HG02642 (cell line): ENCODE results near the gene CLPSL2.
A peak's percentile ranks its signal among the peaks of the same experiment; 100 is the strongest.
"Not testable (repeated sequence)": the region's sequence is repeated elsewhere in the genome, so short reads cannot be mapped to it uniquely, and the experiment has no call there.

ENCODE experiments used
- ATAC-seq: cut with Tn5 transposase; IDR thresholded peaks from one replicate; pipeline ENCODE4 v1.9.1; 2021; ENCODE audit warnings: mild to moderate bottlenecking; ENCODE audit not compliant: unreplicated experiment, poor library complexity

Gene CLPSL2, protein sequence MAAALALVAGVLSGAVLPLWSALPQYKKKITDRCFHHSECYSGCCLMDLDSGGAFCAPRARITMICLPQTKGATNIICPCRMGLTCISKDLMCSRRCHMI

DNA sequence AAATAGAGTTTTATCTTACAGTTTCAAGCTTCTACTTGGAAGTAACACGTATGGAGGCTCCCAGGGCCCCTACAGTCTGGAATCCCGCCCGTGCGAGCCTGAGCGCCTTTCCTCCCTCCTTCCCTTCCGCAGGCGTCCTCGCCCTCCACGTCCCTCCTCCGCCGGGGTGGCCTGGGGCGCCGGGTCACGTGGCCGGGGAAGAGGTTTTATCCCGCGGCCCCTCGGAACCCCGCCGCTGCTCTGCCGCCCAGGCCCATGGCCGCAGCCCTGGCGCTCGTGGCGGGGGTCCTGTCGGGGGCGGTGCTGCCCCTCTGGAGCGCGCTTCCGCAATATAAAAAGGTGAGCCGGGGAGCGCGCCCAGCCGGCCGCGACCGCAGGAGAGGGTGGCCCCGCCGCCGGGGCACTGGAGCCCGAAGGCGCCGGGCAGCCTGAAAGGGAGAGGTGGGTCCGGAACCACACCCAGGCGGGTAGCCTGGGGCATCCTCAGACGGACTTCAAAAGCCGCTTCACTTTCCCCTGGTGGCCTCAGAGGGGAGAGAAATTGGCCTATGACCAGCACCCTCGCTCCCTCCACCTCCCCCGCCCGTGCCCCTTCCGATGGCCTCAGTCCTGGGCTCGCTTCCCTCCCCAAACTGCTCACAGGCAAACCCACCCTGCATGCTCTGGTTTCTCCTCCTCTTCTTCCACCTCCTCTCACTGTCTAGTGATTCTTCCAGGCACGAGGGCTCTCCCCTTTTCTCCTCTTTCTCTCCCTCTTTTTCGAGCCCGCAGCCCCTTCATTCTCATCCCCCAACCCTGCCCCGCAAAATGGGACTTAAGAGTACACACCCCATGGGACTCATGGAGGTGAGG is at the start of gene CLPSL2:
Gene CLPSL2 (plus strand): TSS at position 235 of the 852 bp plus-strand sequence. CDS start 21 bp downstream, at position 256.
- no peak for ATAC-seq

GRCh38 chr6:35727231-35727934 is 49.0 kb upstream of the CLPSL2 start:
- ATAC-seq, result peak; percentile 6

DNA sequence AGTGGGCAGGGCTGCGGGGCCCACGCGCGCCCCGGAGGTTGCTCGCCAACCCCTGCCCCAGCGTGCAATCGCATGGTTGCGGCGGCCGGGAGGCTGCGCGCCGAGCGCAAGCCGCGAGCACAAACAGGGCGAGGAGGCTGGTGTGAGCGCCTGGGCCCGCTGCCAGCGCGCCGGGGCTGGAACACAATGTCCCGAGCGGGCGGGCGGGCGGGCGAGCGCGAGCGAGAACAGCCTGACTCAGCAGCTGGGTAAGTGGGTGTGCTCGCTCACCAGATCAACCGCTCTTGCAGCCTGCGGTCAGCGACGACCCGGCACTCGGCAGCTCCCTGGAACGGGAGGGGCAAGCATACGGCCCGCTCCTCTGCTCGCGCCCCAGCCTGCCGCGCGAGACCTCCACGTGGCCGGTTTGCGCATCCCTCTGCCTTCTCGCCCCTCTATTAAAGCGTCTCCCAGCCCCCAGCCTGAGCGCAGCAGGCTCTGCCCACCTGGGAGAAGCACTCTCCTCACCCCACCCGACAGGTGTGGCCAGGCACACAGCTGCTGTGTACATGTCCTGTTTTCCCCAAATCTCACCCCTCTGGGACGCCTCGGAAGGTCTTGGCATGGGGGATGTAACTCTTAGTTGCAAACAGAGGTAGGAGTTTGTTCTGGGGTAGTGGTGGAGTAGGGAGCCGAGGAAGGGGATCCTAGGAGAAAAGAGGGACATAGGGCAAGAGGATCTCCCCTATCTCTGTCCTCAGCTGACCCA is 48.3 kb upstream of the CLPSL2 start:
- ATAC-seq, result peak; percentile 43

GRCh38 chr6:35728683-35729678 is 47.4 kb upstream of the CLPSL2 start:
- ATAC-seq, result no peak

DNA sequence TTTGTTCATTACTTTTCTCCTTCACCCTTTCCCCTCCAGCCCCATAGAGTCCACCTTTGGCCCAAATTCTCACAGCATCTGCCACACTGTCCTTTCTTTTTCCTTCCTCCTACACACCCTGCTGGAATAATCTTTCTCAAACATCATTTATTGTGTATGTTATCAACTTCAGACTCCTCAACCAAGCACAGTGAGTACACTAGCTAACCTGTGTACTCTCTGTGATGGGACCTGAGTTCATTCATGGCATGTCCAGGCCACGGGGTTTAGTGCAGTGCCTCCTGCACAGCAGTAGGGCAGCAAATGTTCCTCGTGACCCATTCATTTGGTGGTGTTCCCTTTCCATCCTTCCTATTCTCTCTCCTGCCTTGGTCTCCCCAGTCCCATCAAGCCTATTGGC is 46.7 kb upstream of the CLPSL2 start:
- ATAC-seq, result no peak

- ATAC-seq, result no peak
Measured at GRCh38 chr6:35730745-35731413, 45.5 kb upstream of the CLPSL2 start.

DNA sequence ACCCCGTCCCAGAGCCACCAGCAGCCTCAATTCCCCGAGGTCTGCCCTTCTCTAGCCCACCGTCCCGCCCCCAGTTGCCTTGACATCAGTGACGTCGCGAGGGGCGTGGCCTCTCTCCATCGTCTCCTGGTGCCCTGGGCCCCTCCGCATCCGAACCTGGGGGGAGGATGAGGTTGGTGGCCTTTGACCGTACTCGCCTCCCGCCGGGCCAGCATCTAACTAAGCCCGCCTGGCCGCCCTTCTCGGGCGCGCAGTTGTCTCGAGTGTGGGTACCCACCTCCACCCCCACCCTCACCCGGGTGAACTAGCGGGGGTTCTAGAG is 45.0 kb upstream of the CLPSL2 start:
- ATAC-seq, result peak; percentile 48

DNA sequence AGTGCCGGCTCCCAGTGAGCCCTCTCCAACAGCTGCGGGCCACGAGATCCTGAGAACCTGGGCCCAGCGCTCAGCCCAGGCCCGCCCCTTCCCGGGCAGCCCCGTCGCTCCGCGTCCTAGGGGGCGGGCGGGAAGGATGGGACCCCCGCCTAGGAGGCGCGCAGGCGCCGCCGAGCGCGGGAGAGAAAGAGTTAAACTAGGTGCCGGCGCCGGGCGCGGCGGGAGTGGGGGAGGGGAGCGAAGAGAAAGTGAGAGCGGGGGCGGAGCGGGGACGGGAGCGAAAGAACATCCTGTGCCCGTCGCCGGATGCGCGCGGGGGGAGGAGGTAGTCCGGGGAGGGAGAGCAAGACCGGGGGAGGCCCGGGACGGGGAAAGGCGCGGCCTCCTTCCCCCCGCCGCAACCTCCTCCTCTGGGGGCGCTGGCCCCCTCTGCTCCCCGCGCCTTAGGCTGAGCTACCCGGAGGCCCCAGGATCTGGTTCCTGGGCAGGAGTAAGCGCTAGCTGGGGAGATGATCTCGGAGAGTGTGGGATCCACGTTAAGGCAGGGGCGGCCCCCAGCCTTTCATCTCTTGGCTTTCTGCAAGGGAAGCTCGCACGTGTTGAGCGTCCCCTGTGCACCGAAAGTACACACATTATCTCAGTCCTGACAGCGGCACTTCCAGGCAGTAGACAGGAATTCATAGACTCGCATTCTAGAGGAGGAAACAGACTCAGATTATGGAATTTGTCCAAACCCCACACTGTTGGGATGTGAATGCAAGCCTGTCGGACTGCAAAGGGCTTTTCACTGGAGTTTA is 44.5 kb upstream of the CLPSL2 start:
- ATAC-seq, result peak; percentile 60

DNA sequence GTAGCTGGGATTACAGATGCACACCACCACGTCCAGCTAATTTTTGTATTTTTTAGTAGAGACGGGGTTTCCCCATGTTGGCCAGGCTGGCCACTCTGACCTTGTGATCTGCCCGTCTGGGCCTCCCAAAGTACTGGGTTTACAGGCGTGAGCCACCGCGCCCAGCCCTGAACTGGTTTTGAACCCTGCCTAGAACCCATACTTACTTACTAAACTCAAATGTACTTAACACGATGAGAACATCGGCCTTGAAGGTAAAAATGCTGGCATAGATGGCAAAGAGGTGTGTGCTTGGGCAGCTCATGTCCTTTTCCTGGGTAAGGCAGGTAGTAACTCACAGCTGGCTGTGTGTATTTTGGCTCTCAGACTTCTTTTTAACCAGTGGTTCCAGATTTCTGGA is 42.8 kb upstream of the CLPSL2 start:
- no peak for ATAC-seq

- not testable (repeated sequence) for ATAC-seq
Measured at GRCh38 chr6:35734319-35734718, 42.1 kb upstream of the CLPSL2 start.

DNA sequence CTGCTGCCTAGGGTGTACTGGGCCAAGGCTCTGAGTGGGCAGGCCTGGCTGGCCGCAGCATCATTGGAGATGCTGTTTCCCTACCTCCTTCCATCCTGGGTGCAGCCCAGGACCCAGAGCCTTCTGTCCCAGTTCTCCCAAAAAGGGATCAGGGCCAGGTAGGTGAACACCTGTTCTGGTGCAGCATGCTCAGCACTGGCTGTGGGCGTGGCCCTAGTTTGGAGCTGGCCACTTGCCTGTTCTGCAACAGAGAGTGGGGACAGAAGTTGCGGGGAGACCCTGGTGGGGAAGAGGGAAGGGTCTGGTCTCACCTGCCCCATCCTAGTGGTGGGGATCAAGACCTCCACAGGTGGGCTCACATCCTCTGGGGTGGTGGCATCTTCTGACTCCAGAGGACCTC is 40.9 kb upstream of the CLPSL2 start:
- ATAC-seq, result no peak

GRCh38 chr6:35736253-35736894 is 40.0 kb upstream of the CLPSL2 start:
- ATAC-seq, result no peak

GRCh38 chr6:35736982-35737412 is 39.4 kb upstream of the CLPSL2 start, which contains the start of gene ARMC12:
TSS of gene ARMC12 (plus strand) at chr6:35737032. CDS start at chr6:35737109, 77 bp downstream.
- no peak for ATAC-seq

GRCh38 chr6:35737413-35738211 is 38.8 kb upstream of the CLPSL2 start:
- no peak for ATAC-seq

GRCh38 chr6:35739645-35740524 is 36.5 kb upstream of the CLPSL2 start:
- ATAC-seq, result no peak

DNA sequence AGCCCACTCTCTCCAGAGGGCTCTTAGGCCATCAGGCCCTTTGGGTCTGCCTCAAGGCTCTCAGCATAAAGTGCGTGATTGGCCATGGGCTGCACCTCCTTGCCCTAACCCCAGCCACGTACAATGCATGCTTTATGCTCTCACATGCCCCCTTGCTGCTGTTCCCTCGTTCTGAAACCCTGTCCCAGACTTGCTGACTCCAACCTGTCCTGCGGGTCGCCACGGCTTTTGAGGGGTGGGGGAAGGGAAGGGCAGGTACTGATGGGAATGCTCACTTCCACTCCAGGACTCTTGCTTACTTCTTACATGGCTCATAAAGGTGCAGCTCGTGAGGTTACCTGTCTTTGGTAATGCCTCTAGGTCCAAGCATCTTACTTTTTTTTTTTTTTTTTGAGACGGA is 33.6 kb upstream of the CLPSL2 start:
- no peak for ATAC-seq
